HG03457 (cell line): Measurements from ENCODE around the gene PARD6G.

Source experiments
- ATAC-seq: cut with Tn5 transposase; IDR thresholded peaks from one replicate; pipeline ENCODE4 v1.9.1; 2021; ENCODE audit warnings: moderate number of reproducible peaks; ENCODE audit not compliant: unreplicated experiment

PARD6G gene

GRCh38 chr18:80191907-80192652 lies 55.2 kb downstream of the PARD6G start:
- no peak for ATAC-seq

DNA sequence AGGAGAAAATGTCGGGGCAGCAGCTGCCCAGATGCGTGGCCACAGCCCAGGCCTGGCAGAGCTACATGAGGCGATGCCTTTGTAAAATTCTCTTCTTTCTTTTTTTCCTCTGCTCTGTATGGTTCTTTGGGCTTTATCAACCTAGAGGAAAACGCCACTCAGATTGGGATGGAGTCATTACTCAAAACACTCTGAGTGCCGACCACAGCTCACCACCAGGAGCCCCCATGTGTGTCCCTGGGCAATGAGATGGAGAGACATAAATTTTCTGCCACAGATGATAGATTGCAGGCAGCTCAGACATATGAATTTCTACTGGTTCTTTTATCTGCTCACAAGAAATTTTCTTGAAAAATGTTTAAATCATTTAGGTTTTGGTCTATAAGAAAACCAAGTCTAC lies 56.0 kb downstream of the PARD6G start:
- no peak for ATAC-seq

DNA sequence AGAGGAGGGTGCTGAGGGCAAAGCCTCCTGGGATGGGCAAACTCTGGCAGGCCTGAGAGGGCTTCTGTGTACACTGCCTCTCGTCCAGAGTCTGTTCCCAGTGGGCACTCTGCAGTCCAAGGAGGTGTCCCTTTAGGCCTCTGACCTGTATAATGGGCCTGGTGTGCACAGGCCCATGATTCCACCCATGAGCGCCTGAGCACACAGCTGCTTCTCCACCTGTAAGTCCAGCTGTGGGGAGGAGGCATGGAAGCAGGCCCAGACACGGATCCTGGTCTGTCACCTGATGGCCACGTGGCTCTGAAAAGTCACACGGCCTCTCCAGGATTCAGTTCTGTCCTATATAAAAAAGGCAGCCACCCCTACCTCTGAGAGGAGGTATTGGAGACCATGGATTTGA lies 57.0 kb downstream of the PARD6G start:
- no peak for ATAC-seq

DNA sequence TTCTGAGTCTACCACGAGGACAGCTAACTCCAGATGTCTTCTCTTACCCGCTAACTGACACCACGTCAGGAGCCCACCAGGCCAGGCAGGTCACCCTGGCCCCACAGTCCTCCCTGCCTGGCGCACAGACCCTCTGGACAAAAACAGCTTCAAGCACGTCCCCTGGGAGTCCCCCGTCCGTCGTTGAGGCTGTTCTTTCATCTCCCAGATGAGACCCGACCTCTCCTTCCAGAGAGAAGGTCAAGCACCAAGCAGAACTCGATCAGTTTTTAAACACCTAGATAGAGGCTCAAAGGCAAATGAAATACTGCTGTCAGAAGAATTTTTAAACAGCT lies 57.8 kb downstream of the PARD6G start:
- no peak for ATAC-seq

GRCh38 chr18:80188643-80189530 lies 58.4 kb downstream of the PARD6G start:
- ATAC-seq: no peak

DNA sequence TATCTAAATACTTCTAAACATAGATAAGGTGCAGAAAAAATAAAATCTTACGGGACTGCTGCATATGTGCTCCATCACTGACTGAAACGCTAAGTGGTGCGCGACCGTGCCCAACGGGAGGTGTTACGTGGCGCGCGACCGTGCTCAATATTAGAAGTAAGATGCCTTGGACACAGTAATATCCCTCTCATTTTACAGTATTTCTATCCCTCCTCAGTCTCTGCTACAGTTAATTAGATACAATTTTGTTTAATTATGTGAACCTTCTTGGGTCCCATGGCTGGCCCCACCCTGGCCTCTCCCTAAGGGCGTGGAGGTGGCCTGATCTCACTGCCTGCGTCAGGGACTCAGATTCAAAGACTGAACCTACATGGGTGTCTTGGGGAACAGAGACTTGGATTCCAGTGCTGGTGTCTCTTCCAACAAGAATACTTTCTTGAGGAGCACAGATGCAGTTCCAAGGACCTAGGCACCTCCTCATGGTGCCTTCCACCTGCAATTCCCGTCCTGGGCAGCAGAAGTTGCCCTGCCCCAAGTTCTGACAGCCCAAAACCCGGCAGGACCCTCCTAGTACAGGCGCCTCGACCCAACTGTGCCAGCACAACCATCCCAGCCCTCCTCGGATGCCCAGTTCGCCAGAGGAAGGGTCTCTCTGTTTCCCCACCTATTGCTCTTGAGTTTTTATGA lies 59.2 kb downstream of the PARD6G start:
- no peak for ATAC-seq

DNA sequence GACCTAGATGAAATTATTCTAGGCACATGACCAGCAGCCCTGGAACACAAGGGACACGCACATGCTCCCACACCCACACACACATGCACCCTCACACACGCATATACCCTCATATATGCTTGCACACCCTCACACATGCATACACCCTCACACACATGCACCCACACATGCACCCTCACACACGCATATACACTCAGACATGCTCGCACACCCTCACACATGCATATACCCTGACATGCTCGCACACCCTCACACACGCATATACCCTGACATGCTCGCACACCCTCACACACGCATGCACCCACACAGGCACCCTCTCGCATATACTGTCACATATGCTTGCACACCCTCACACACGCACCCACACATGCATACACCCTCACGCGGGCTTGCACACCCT lies 61.8 kb downstream of the PARD6G start:
- no peak for ATAC-seq

- ATAC-seq: no peak
These were observed 63.0 kb downstream of the PARD6G start for GRCh38 chr18:80184243-80184772.

GRCh38 chr18:80183273-80184050 lies 63.9 kb downstream of the PARD6G start:
- ATAC-seq: no peak

DNA sequence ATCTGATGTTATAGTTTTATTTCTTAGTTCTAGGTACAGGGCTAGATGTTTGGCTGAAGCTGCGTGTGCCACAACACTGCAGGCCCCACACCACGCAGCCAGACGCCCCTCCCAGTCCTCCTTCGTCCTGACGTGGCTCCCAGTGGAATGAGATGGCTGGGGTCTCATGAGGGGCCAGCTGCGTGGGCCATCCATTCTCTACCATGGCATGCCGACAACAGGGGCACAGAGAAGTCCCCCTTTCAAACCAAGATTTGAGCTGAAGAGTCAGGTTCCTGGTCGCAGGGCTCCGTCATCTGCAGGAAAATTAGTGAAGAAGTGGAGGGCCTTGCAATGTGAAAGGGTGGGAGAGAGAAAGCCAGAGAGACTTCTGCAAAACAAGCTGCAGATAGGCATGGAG lies 64.5 kb downstream of the PARD6G start:
- no peak for ATAC-seq

DNA sequence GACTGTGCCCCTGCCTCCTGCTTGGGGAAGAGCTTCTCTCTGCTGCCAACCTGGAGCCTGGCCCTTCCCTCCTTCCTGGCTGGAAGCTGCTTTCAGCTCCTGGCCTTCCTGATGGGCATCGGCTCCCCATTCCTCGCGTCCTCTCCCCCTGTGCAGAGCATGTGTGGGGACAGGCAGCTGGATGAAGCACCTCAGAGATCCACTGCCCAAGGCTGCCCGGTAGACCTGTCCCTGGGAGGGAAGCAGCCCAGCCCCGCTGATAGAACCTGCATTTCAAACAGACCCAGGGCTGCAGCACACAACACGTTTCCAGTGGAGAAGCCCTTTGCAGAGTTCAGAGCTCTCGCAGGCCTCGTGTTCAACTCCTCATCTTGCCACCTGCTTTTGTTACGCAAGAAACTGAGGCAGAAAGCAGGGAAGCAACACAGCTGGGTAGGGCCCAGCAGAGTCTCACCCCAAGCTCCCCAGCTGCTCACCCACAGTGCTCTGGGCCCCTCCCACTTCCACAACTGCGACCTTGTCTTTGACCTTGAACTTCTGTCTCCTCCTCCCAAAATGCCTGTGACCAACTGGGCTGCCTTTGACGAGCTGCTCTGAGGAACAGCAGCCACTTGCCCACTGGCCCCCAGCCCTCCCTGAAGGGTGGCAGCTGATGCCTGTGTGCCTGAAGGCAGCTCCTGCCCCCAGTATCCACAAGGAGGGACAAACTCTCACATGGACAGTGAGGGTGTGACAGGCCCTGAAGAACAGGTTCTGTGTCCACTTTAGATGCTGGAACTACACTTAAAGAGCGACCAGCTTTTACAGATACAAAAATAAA lies 65.5 kb downstream of the PARD6G start:
- ATAC-seq: no peak

- ATAC-seq: no peak
These were observed 66.3 kb downstream of the PARD6G start for GRCh38 chr18:80180778-80181564.

DNA sequence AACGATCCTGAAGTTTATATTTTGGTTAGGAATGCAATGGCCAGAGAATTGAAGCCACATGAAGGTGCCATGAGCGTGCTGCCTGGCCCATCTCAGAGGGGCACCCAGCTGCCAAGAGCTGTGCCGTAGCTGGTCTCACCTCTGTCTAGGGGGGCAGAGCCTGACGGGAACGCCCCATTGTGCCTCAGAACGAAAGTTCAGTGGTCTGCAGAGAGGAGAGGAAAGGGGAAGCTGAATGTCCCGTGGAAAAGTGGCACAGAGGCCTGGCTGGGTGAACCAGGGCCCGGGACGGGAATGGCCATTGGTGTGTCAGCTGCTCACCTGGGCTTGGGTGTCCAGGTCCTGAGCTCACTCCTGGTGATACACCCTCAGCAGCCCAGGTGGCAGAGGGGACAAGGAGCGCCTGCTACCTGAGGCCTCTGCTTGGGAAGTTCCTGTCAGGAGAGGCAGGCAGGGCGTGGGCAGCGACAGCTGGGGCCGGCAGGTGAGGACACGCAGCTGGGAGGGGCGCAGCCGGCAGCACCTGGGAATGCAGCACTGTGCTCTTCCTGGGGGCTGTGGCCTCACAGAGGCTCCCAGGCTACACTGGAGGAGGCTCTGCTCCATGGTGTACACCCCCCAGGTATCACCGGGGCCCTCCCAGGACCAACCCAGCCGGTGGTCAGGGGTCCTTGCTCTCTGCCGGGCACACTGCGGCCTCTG lies 67.3 kb downstream of the PARD6G start:
- ATAC-seq: no peak

GRCh38 chr18:80178935-80179818 lies 68.1 kb downstream of the PARD6G start:
- ATAC-seq: no peak

- no peak for ATAC-seq
These were observed 70.2 kb downstream of the PARD6G start for GRCh38 chr18:80177128-80177527.

- no peak for ATAC-seq
These were observed 70.8 kb downstream of the PARD6G start for GRCh38 chr18:80176334-80177073.
